GM18498 (cell line): Measurements from ENCODE around the gene PRIMA1.

Experiments
- ATAC-seq: cut with Tn5 transposase; IDR thresholded peaks from one replicate; pipeline ENCODE4 v1.9.1; 2021; ENCODE audit warnings: mild to moderate bottlenecking, moderate library complexity; ENCODE audit not compliant: unreplicated experiment

PRIMA1 gene

DNA sequence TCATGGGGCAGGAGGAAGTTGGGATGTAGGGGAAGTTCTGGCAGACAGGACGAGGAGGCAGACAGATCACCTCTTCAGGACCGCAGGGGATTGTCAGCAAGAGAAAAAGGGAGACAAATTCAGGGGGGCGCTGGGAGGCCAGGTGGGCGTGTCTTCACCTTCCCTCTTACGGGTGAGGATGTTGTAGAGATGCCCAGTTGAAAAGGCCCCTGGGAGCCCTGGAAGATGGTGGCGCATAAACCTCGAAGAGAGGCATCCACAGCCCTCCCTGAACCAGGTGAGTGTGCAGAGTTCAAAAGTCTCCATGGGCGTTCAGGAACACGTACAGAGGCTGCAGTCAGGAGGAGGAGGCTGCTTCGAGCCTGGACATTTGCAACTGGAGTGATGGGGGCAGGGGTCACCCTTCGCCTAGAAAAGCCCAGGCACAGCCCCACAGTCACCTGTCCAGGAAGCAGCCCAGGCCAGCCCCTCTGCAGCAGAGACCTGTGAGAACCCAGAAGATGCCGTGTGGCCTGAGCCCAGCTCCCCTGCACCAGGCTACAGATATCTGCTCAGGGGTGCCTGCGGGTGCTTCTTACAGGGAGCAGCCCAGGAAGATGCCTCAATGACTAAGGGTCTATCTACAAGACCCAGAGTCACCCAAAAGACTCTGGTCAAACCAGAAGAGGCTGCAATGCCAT is 74.4 kb downstream of the PRIMA1 start:
- no peak for ATAC-seq

DNA sequence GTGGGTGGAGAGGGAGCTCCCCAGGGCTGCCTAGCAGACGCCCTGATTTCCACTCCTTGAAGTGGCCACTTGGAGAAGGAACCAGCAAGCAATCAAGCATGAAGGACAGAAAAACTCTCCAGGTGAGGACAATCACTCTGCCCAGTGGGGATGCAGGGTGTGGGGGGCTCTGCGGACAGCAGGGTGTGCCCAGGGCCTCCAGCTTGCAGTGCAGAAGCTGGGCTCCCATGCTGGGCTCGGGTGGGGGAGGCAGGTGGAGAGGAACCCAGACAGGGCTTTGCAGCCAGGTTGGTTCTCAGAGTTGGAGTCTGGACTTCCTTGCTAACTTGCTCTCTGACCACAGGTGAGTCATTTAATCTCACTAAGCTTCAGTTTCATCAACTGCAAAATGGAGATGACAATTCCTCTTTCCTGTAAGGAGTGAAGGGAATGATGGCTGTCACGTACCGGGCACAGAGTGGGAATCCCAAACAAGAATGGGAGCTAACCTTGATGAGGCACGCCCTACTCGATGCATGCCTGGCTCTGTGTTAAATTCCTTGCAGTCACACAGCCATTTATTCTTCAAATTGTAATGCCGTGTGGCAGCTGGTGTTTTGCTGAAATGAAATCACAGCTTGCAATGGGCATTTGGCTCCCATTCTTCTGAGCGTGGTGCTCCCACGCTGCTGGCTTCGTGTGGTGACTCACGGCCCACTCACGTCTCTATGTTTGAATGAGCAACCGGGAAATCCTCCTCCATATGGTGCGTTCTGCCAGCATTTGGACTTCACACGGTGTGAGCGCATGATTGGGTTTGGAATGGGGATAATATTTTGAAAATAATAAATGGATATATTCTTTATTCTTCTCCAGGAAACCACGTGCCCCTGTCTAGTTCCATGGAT is 75.2 kb downstream of the PRIMA1 start:
- no peak for ATAC-seq

DNA sequence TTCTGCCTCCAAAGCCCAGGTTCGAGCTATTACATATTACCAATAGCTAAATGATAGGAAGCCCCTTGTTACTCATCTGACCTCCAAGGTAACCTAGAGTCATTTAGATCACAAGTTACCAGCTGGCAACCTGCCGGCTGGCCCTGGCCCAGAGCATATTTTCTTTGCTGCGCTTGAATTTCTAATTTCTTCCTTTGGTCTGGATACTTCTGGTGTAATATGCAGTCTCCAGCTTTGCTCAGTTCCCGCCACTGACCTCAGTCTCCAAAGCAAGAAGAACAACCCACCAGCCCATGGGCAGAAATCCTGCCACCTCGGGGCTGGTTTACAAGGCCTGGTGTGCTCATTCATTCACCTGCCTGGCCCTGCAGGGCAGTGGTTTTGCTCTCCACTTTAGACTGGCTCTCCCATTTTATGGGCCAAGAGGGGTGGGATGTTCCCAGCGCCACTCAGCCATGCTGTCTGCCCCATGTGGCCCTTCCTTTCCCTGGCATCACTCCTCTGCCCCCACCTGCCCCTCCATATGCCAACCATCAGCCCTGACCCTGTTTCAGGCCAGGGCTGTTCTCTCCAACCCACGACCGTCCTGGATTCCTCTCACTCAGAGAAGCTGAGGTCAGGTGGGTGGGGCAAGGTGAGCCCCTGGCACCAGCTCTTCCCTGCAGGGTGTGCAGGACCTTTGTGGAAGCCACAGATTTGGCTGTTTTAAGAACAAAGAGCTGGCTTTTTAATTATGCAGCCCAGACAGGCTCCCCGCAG is 76.0 kb downstream of the PRIMA1 start:
- no peak for ATAC-seq

DNA sequence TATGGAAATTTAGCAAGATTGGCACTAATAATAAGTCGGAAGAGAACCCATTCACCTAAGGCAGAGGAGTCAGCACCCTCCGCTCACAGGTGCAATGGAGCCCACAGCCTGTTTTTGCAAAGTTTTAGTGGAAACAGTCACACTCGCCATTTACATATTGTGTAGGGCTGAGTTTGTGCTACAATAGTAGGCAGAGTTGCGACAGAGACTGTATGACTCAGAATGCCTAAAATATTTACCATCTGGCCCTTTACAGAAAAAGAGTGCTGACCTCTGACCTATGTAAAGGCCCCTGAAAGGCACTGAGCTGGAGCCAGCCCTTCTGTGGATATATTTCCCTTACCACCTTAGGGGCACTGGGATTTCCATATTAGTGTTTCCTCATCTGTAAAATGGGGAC is 79.0 kb downstream of the PRIMA1 start:
- ATAC-seq, result no peak

DNA sequence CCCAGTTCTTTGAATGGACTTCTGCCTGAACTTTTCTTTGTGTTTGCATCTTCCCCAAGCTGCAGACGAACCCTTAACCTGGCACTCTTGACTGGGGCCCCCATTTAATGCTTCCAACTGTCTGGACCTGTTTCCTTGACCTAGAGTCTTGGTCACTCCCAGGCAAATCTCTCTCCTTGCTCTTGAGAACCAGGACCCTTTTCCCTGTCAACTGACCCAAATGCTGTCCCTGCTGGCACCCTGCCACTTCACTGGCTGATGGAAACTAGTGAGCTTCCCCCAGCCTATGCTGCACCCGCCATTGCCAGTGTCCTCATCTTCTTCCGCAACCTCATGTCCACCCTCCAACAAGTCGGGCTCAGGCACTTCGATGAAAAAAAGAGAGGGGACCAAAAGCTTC is 79.5 kb downstream of the PRIMA1 start:
- ATAC-seq, result no peak

DNA sequence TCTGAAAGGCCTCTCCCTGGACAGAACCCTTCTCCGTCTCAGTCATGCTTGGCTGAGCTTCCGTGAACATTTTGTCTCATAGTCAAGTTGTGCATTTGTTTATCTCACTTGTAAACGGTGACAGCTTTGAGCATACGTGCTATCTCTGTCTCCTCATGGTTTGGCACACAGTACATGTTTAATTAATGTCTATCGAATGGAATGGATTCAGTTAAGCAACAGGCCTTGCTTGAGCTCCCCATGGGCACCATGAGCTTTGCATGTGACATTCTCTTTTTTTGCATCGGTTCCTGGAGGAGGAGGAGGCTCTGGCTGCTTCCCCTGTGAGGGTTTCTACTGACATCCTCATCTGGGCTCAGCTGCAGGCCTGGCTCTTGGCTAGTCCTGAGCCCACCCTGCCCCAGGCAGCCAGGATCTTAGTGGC is 80.0 kb downstream of the PRIMA1 start:
- no peak for ATAC-seq

DNA sequence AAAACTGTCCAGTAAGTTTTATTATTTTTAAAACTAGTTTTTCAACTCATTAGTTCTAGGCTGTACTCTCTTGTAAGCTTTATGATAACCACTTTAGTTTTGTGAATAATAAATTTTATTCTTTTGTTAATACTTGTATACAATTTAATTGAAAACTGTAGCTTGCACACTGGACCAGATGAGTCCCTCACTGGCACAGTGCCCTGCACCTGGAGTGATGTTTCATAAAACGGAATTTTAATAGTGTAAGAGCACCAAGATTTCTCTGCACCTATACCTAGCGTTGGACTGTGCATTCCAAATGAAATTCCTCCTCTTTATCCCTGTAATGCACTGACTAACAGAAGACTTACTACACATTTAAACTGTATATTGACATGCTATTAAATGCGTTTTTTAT is 80.8 kb downstream of the PRIMA1 start:
- ATAC-seq, result no peak

DNA sequence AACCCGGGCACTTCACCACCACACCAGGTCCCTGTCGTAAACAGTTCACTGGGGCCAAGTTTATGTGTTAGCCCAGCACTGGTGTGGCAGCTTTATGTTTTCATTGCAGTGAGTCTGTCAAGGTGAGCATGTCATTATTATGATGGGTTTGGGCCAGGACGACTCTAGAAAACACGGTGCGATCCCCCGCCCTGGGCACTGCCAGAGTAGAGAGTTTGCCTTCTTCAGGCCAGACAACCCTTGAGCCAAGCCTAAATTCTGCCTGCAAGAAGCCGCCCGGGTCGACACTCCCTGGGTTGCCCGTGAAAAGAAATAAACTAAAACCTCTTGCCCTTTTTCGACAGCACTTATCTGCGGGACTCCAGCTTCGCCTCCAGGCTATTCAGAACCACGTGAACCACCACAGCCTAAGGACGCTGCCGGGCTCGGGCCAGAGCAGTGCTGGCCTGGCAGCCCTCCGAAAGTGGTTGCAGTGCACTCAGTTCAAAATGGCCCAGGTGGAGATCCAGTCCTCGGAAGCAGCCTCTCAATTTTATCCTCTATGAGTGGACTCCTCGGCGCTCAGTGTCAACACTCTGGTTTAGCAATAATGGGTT is 81.8 kb downstream of the PRIMA1 start:
- no peak for ATAC-seq

DNA sequence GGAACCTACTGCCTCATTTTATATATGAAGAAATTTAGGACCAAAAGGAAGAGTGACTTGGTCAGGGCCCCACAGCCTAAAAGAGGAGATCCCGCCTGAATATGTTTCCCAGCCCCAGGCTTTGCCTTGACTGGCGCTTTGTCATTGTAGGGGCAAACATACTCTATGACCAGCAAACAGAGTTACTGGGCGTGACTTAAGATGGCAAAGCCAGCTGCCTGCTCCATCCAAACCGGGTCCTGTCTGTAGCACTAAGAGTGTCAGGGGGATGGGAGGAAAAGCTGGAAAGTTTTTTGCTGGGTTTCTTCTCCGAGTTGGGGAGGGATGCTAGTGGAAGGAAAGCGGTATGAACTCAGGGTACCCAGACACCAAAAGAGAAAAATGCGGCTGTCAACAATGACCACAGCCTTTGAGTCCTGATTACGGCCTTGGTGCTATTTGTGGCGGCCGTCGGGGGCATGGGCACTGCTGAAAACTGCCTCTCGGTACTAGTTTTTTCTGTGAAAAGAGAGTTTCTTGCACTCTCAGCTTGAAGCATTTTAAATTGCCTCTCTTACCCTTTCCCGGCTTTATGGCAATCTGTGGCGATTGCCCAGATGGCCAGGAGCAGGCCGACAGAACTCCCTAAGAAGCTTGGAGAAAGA is 82.7 kb downstream of the PRIMA1 start:
- no peak for ATAC-seq

DNA sequence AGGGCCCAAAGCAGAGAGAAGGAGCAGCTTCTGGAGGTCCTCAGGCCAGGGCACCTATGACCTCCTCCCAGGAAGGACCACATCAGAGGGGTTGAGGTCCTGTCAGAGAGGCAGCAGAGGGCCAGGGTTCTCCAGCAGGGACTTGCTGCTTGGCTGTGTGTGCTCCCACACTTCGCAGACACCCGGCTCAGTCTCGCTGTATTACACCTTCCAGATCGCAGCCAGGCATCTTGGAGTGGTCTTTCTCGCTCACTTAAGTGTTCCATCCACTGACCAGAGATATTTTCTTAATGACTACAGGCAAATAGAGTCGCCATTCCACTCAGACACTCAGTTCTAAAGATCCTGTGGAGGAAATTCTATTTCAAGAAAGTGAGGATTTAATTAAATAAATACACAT is 84.3 kb downstream of the PRIMA1 start:
- ATAC-seq, result no peak

DNA sequence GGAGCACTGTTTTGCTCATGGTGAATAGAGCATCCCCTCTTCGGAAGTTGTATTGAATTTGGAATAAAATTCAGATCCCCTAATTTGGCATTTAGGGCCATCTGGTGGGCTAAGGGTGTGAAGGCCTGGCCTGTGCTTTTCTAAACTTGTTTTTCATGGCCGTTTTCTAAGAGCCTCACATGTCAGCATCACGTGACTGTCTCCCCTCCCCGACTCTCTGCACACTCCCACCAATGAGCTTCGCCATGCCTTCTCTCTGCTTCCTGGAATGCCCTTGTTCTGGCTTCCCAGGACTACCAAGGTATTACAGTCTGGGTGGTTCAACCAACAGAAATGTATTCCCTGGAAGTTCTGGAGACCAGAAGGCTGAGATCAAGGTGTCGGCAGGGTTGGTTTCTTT is 85.3 kb downstream of the PRIMA1 start:
- ATAC-seq, result no peak

DNA sequence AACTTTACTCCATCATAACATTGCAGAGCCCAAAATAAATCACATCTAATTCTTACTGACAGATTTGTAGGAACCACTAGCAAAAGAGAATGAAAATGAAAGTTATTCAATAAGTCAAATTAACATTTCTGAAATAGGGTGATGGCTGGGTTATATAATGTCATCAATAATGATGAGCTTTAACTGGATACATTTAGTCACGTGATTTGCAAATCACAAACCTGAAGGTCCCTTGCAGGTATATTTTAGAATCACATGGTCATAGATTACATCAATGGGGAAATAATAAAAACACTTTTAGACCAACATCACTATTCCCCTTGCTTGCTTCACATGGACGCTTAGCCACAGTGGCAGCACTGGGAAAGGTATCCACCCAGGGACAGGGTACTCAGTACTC is 86.7 kb downstream of the PRIMA1 start:
- no peak for ATAC-seq

DNA sequence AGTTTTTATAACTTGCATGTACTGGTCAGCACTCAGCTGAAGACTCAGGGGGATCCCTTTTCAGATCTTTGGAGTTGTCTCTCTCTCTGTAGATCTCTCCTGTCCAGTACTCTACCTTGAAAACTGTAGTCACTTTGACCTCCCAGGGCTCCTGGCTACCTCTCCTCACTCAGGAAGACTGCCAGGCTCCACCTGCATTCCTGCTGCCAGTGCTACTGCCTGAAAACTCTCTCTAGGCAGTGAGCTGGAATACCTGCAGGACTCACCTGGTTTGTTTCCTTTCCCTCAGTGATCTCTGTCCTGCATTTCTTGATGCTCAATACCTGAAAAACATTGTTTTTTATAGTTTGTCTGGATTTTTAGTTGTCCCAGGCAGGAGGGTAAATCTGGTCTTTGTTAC is 87.4 kb downstream of the PRIMA1 start:
- no peak for ATAC-seq

DNA sequence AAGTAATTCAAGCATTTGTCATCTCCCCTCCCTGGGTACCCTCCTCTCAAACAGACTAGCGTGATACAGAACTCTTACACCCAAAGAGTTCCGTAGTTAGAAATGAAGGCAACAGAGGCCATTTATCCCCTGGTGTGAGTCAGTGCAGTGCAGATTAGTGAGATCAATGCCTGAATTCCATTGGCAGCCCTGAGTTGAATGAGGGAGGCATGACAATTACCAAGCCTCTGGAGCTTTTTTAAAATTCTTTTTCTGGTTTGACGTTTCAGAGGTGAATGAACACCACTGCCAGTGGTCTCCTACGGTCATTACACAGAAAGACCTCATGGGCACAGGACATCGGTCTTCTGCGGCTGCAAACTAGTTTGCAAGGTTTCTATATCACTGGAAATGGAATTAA is 94.4 kb downstream of the PRIMA1 start:
- ATAC-seq, result no peak

DNA sequence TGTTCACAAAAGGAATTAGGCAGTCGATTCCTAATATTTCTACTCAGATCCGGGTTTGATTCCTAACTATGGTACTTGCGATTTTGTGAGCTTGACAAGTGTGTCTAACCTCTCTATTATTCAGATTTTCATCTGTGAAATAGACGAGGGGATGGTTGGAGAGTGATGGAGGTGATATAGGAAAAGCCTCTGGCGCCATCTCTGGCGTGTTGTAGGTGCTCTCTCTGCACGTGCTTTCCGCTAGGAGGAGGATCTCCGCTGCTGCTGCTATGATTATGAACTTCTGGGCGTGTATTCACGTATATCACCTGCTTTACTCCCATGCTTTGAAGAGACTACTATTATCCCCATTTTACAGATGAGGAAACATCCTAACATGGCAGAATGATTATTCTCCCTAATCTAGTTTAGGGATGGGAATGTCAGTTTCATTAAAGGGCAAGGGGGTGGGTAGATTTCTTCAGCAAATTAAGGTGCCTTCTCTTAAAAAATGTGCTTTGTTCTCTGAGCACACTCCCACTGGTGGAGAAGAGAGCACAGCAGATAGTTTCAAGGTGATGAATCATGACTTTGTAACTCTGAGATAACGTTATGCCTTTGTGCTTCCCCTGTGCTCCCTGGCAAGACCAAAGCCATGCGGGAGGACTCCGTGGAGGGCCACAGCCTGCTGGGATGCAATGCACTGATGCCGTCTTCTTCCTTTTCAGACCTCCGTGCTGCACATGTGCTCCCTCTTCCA is 97.1 kb downstream of the PRIMA1 start:
- no peak for ATAC-seq

DNA sequence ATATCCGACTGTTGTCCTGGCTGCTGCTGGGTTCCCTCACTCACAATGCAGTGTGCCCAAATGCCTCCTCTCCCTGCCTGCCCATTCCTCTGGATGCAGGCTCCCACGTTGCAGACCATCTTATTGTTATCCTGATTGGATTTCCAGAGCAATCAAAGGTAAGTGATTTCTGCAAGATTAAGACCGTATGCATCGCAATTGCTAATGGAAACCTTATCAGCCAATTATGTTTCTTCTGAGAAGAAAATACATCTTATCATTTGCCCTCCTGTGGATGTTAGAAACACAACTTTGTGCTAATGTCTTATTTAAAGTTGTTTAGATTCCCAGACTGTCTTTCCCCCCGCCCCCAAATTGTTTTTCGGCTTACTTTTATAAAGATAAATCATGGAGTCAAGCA is 98.1 kb downstream of the PRIMA1 start:
- ATAC-seq, result no peak

DNA sequence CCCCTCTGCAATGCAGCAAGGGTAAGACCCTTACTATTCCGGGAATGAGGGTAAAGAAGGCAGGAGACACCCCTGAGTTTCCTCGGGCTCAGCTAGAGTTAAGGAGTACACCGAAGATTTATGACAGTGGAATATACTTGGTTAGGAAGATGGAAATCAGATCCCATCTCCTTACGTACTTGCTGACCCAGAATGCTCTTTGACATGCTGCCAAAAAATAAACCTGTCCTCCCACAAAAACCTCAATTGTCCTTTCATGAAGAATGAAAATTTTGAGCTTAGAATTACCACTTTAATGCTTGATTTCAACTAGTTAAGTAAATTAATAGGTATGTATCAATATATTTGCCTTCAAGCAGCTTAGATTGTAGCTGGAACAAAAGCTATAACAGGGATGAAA is 99.5 kb downstream of the PRIMA1 start:
- ATAC-seq, result no peak

DNA sequence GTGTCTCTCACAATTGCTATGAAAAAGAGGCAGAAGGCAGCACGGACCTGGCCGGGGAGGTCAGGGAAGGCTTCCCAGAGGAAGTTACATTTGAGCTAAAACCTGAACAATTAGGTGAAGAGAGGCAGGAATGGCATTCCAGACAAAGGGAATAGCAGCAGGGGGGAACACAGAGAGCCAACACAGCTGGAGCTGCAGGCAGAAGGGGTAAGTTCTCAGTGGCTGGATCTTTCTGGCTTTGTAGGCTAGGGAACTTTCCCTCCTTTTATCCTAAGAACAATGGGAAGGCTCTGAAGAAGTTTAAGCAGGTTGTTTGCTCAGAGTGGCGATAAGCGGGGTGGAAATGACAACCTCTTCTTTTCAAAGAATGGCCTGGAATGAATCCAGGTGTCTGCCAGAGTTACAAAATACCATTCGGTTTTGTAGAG is 100.0 kb downstream of the PRIMA1 start:
- no peak for ATAC-seq

DNA sequence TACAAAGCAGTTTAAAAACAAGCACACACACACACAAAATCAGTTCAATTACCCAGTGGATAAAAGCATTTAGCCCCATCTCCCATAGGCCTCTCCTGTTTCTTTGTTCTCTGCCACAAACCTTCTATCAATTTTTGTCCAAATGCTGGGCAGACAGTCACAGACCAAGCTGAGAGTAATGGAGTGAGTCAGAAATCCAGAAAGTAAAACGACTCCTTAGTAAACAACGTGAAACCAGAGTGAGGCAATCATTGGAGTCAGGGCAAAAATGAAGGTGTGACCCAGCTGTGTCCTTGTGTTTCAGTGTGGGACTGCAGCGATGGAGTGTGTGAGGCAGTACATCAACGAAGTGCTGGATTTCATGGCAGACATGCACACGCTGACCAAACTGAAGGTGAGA is 102.0 kb downstream of the PRIMA1 start:
- no peak for ATAC-seq
